HUDEP-2 (cell line): ENCODE measurements around the gene GM2A.
"Not testable (repeated sequence)": the region's sequence is repeated elsewhere in the genome, so short reads cannot be mapped to it uniquely, and the experiment has no call there.

ENCODE experiments used
- DNase-seq, 76 experiments: peaks; one replicate each; lab custom pipeline; 2025; ENCODE audit not compliant: unreplicated experiment in 76 of 76; lab: John Stamatoyannopoulos, UW

GM2A gene

GRCh38 chr5:151250346-151251000 lies 2.5 kb upstream of the GM2A start:
- DNase-seq, result no peak

GRCh38 chr5:151251001-151251551 lies 1.9 kb upstream of the GM2A start:
- peak in 2 of 76 experiments; percentile 1 to 21 for DNase-seq

GRCh38 chr5:151251621-151252020 lies 1.4 kb upstream of the GM2A start:
- no peak for DNase-seq

GRCh38 chr5:151253605-151253950 lies 593 bp downstream of the GM2A start:
- DNase-seq, result no peak

GRCh38 chr5:151254556-151254955 lies 1.6 kb downstream of the GM2A start:
- DNase-seq, result no peak

GRCh38 chr5:151254990-151255389 lies 2.0 kb downstream of the GM2A start:
- DNase-seq, result not testable (repeated sequence)

- DNase-seq, result peak in 61 of 76 experiments; percentile 6 to 77 (median 32)
These were observed 2.8 kb downstream of the GM2A start for GRCh38 chr5:151255621-151256286.

- DNase-seq, result no peak
These were observed 4.8 kb downstream of the GM2A start for GRCh38 chr5:151257731-151258181.

- DNase-seq, result no peak
These were observed 5.2 kb downstream of the GM2A start for GRCh38 chr5:151258201-151258611.

- no peak for DNase-seq
These were observed 5.8 kb downstream of the GM2A start for GRCh38 chr5:151258816-151259215.

GRCh38 chr5:151259931-151260330 lies 6.9 kb downstream of the GM2A start:
- DNase-seq, result no peak

GRCh38 chr5:151262532-151262931 lies 9.5 kb downstream of the GM2A start:
- no peak for DNase-seq

GRCh38 chr5:151264113-151264512 lies 11.1 kb downstream of the GM2A start:
- no peak for DNase-seq

- no peak for DNase-seq
These were observed 14.7 kb downstream of the GM2A start for GRCh38 chr5:151267491-151268260.

- DNase-seq, result no peak
These were observed 17.6 kb downstream of the GM2A start for GRCh38 chr5:151270599-151270998.

GRCh38 chr5:151271336-151271735 lies 18.4 kb downstream of the GM2A start:
- DNase-seq, result no peak

GRCh38 chr5:151274666-151275065 lies 21.7 kb downstream of the GM2A start:
- DNase-seq, result no peak

- DNase-seq, result no peak
These were observed 22.8 kb downstream of the GM2A start for GRCh38 chr5:151275803-151276202.

GRCh38 chr5:151278845-151279244 lies 25.9 kb downstream of the GM2A start:
- DNase-seq, result no peak

GRCh38 chr5:151280443-151280842 lies 27.5 kb downstream of the GM2A start:
- DNase-seq, result no peak

- no peak for DNase-seq
These were observed 28.1 kb downstream of the GM2A start for GRCh38 chr5:151281001-151281639.
